ENCODE results near the gene NR2F6.

DNA sequence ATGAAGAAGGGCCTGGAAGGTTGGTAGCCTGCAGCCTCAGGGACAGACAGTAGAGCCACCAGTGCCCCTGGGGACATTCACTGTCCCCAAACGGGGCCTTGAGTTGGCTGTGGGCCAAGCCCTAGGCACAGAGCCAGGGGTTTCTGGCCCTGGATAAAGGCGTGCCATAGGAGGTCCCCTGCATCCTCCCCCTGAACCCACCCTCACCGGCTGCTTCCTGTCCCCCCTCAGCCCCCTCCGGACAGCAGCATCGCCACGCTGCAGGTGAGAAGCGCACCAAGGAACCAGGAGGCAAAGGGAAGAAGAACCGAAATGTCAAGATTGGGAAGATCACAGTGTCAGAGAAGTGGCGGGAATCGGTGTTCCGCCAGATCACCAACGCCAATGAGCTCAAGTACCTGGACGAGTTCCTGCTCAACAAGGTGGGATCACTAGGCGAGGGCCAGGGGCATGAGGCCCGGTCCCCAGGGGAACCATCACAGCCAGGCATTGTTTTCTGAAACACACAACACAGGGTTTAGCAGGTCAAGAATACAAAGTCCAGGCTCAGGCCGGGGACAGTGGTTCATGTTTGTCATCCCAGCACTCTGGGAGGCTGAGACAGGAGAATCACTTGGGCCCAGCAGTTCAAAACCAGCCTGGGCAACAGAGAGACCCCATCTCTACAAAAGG is 45.2 kb downstream of the NR2F6 start:
- TF ChIP-seq CEBPB (IDR thresholded peaks at IDR 0.05): no peak
- TF ChIP-seq TAF1 (IDR thresholded peaks at IDR 0.05; ENCODE audit: low read depth): no peak
- TF ChIP-seq, protein P1, sequence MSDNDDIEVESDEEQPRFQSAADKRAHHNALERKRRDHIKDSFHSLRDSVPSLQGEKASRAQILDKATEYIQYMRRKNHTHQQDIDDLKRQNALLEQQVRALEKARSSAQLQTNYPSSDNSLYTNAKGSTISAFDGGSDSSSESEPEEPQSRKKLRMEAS (IDR thresholded peaks at IDR 0.05): no peak
